ENCODE results near the gene CATSPERB.

The CATSPERB gene

DNA sequence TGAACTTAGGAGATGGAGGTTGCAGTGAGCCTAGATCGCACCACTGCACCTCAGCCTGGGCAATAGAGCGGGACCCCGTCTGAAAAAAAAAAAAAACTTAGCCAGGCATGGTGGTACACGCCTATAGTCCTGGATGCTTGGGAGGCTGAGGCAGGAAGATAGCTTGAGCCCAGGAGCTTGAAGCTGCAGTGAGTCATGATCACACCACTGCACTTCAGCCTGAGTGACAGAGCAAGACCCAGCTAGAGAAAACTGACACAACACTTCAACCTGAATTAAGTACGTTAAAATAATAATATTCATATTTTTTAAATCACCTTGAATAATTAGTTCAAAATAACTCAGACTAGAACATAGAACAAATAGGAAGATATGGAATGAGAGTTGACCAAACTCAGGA, 5.7 kb upstream of the CATSPERB start:
- no peaks in the 10 kb centered on the region for H3K27me3 ChIP-seq (ENCODE audit: control insufficient read depth, insufficient read depth, low read length, poor library complexity, severe bottlenecking)
- no peak overlapping the region for H3K27ac ChIP-seq (ENCODE audit: insufficient read depth, low read depth, low read length, poor library complexity, severe bottlenecking)
- H3K9me3 ChIP-seq (ENCODE audit: control insufficient read depth, low read length), result no peaks in the 10 kb centered on the region
- H3K4me3 ChIP-seq (ENCODE audit: insufficient read depth, low read depth, low read length), result no peak overlapping the region
- 87 to 95% methylated on average over 4 to 5 of the region's 5 CpGs for WGBS, 2 experiments
- no peaks in the 10 kb centered on the region for H3K36me3 ChIP-seq (ENCODE audit: control insufficient read depth, insufficient read depth, low read length)
- H3K4me1 ChIP-seq (ENCODE audit: control insufficient read depth, insufficient read depth, low read length), result no peaks in the 10 kb centered on the region

- no peak overlapping the region for H3K27ac ChIP-seq (ENCODE audit: insufficient read depth, low read depth, low read length, poor library complexity, severe bottlenecking)
- no peaks in the 10 kb centered on the region for H3K4me1 ChIP-seq (ENCODE audit: control insufficient read depth, insufficient read depth, low read length)
- no peak overlapping the region for H3K4me3 ChIP-seq (ENCODE audit: insufficient read depth, low read depth, low read length)
- H3K27me3 ChIP-seq (ENCODE audit: control insufficient read depth, insufficient read depth, low read length, poor library complexity, severe bottlenecking), result no peaks in the 10 kb centered on the region
- 67 to 69% methylated on average over 1 to 2 of the region's 2 CpGs for WGBS, 2 experiments
- H3K36me3 ChIP-seq (ENCODE audit: control insufficient read depth, insufficient read depth, low read length), result no peaks in the 10 kb centered on the region
- H3K9me3 ChIP-seq (ENCODE audit: control insufficient read depth, low read length), result no peaks in the 10 kb centered on the region
Observed at GRCh38 chr14:91732859-91733477, 1.1 kb upstream of the CATSPERB start.

GRCh38 chr14:91732439-91732838, 553 bp upstream of the CATSPERB start:
- Histone ChIP-seq H3K9me3 (ENCODE audit: control insufficient read depth, low read length) (no peaks in the 10 kb centered on the region), H3K36me3 (ENCODE audit: control insufficient read depth, insufficient read depth, low read length) (no peaks in the 10 kb centered on the region), H3K4me3 (ENCODE audit: insufficient read depth, low read depth, low read length) (no peak overlapping the region), H3K27me3 (ENCODE audit: control insufficient read depth, insufficient read depth, low read length, poor library complexity, severe bottlenecking) (no peaks in the 10 kb centered on the region), H3K27ac (ENCODE audit: insufficient read depth, low read depth, low read length, poor library complexity, severe bottlenecking) (no peak overlapping the region), H3K4me1 (ENCODE audit: control insufficient read depth, insufficient read depth, low read length) (no peaks in the 10 kb centered on the region)
- 88 to 91% methylated on average over 5 of the region's 5 CpGs for WGBS, 2 experiments

- Histone ChIP-seq H3K9me3 (ENCODE audit: control insufficient read depth, low read length) (no peaks in the 10 kb centered on the region), H3K27me3 (ENCODE audit: control insufficient read depth, insufficient read depth, low read length, poor library complexity, severe bottlenecking) (no peaks in the 10 kb centered on the region), H3K36me3 (ENCODE audit: control insufficient read depth, insufficient read depth, low read length) (no peaks in the 10 kb centered on the region), H3K4me3 (ENCODE audit: insufficient read depth, low read depth, low read length) (no peak overlapping the region), H3K4me1 (ENCODE audit: control insufficient read depth, insufficient read depth, low read length) (no peaks in the 10 kb centered on the region), H3K27ac (ENCODE audit: insufficient read depth, low read depth, low read length, poor library complexity, severe bottlenecking) (no peak overlapping the region)
- 89 to 94% methylated on average over 2 of the region's 2 CpGs for WGBS, 2 experiments
Observed at GRCh38 chr14:91731018-91731417, 868 bp downstream of the CATSPERB start.

DNA sequence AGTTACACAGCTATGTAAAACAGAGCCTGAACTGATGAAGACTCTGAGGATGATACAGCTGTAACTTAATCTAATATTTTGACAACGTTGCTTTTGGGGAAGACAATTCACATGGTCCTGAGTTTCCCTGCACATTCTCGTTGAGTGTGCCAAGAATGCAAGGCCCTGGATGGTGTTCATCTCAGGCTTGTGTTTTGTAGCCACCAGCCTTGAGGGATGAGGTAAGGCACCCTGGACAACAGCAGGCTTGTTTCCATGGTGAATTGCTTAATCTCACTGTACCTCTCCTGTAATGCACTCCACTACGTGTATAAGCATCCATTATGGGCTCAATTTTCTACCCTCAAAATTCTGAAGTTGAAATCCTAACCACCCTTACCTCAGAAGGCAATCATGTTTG, 2.1 kb downstream of the CATSPERB start:
- Histone ChIP-seq H3K36me3 (ENCODE audit: control insufficient read depth, insufficient read depth, low read length) (no peaks in the 10 kb centered on the region), H3K27ac (ENCODE audit: insufficient read depth, low read depth, low read length, poor library complexity, severe bottlenecking) (no peak overlapping the region), H3K4me3 (ENCODE audit: insufficient read depth, low read depth, low read length) (no peak overlapping the region), H3K9me3 (ENCODE audit: control insufficient read depth, low read length) (no peaks in the 10 kb centered on the region), H3K27me3 (ENCODE audit: control insufficient read depth, insufficient read depth, low read length, poor library complexity, severe bottlenecking) (no peaks in the 10 kb centered on the region), H3K4me1 (ENCODE audit: control insufficient read depth, insufficient read depth, low read length) (no peaks in the 10 kb centered on the region)
- WGBS, 2 experiments, result 89 to 92% methylated on average over 3 of the region's 3 CpGs

DNA sequence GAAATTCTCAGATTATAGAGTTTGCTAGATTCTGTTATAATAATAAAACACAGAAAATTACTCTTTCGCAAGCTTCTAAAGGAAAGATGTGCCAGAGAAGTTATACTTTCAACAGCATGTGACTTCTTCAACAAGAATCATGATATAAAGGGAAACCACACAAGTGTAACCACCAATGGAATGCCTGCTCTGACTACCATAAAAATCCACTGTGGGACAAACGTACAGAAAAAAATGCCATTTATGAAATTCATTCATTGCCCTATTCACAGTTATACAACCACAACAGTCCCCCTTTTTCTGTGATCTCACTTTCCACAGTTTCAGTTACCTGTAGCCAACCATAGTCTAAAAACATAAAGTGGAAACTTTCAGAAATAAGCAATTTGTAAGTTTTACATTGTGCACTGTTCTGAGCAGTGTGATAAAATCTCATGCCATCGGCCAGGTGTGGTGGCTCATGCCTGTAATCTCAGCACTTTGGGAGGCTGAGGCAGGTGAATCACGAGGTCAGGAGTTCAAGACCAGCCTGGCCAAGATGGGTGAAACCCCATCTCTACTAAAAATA, 3.2 kb downstream of the CATSPERB start:
- no peaks in the 10 kb centered on the region for H3K27me3 ChIP-seq (ENCODE audit: control insufficient read depth, insufficient read depth, low read length, poor library complexity, severe bottlenecking)
- H3K36me3 ChIP-seq (ENCODE audit: control insufficient read depth, insufficient read depth, low read length), result no peaks in the 10 kb centered on the region
- no peak overlapping the region for H3K27ac ChIP-seq (ENCODE audit: insufficient read depth, low read depth, low read length, poor library complexity, severe bottlenecking)
- WGBS, 2 experiments, result 85 to 87% methylated on average over 4 of the region's 4 CpGs
- no peak overlapping the region for H3K4me3 ChIP-seq (ENCODE audit: insufficient read depth, low read depth, low read length)
- no peaks in the 10 kb centered on the region for H3K4me1 ChIP-seq (ENCODE audit: control insufficient read depth, insufficient read depth, low read length)
- H3K9me3 ChIP-seq (ENCODE audit: control insufficient read depth, low read length), result no peaks in the 10 kb centered on the region

DNA sequence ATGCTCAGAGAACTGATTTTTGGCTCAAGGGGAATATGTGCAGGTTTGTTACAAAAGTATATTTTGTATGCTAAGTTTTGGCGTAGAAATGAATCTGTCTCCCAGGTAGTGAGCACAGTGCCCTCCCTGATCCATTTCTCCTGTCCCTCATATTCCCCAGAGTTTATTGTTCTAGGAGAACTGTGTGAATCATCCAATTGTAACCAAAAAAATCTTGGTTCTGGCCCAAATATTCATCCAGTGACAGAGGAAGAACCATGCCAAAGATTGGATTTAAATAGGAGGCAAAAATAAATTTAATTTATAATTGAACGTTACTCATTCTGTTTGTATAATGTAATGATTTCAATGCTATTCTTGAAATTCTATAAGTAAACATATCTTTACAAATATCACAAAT, 4.8 kb downstream of the CATSPERB start:
- WGBS, 2 experiments, result 92 to 100% methylated on average over 1 of the region's 2 CpGs
- H3K4me3 ChIP-seq (ENCODE audit: insufficient read depth, low read depth, low read length), result no peak overlapping the region
- H3K27me3 ChIP-seq (ENCODE audit: control insufficient read depth, insufficient read depth, low read length, poor library complexity, severe bottlenecking), result no peaks in the 10 kb centered on the region
- no peaks in the 10 kb centered on the region for H3K36me3 ChIP-seq (ENCODE audit: control insufficient read depth, insufficient read depth, low read length)
- H3K27ac ChIP-seq (ENCODE audit: insufficient read depth, low read depth, low read length, poor library complexity, severe bottlenecking), result no peak overlapping the region
- no peaks in the 10 kb centered on the region for H3K9me3 ChIP-seq (ENCODE audit: control insufficient read depth, low read length)
- no peaks in the 10 kb centered on the region for H3K4me1 ChIP-seq (ENCODE audit: control insufficient read depth, insufficient read depth, low read length)

- WGBS, 2 experiments, result 92 to 100% methylated on average over 2 of the region's 2 CpGs
- H3K27me3 ChIP-seq (ENCODE audit: control insufficient read depth, insufficient read depth, low read length, poor library complexity, severe bottlenecking), result no peaks in the 10 kb centered on the region
- no peaks in the 10 kb centered on the region for H3K9me3 ChIP-seq (ENCODE audit: control insufficient read depth, low read length)
- no peaks in the 10 kb centered on the region for H3K4me1 ChIP-seq (ENCODE audit: control insufficient read depth, insufficient read depth, low read length)
- no peak overlapping the region for H3K27ac ChIP-seq (ENCODE audit: insufficient read depth, low read depth, low read length, poor library complexity, severe bottlenecking)
- no peak overlapping the region for H3K4me3 ChIP-seq (ENCODE audit: insufficient read depth, low read depth, low read length)
- H3K36me3 ChIP-seq (ENCODE audit: control insufficient read depth, insufficient read depth, low read length), result no peaks in the 10 kb centered on the region
Observed at GRCh38 chr14:91723501-91723900, 8.4 kb downstream of the CATSPERB start.

DNA sequence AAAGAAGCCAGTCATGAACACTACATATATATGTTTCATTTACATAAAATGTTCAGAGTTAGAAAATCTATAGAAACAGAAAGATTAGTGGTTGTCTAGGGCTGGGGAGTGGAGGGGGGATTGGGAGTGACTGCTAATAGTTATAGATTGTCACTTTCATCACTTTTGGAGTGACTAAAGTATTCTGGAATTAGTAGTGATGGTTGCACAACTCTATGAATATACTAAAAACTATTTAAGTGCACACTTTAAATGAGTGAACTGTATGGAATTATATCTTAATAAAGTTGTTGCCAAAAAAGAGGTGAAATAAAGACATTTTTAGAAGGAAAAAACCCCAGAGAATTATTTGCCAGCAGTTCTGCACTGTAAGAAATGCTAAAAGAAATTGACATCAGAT, 9.5 kb downstream of the CATSPERB start:
- Histone ChIP-seq H3K9me3 (ENCODE audit: control insufficient read depth, low read length) (no peaks in the 10 kb centered on the region), H3K4me1 (ENCODE audit: control insufficient read depth, insufficient read depth, low read length) (no peaks in the 10 kb centered on the region), H3K36me3 (ENCODE audit: control insufficient read depth, insufficient read depth, low read length) (no peaks in the 10 kb centered on the region), H3K4me3 (ENCODE audit: insufficient read depth, low read depth, low read length) (no peak overlapping the region), H3K27me3 (ENCODE audit: control insufficient read depth, insufficient read depth, low read length, poor library complexity, severe bottlenecking) (no peaks in the 10 kb centered on the region), H3K27ac (ENCODE audit: insufficient read depth, low read depth, low read length, poor library complexity, severe bottlenecking) (no peak overlapping the region)

- Histone ChIP-seq H3K4me3 (ENCODE audit: insufficient read depth, low read depth, low read length) (no peak overlapping the region), H3K27ac (ENCODE audit: insufficient read depth, low read depth, low read length, poor library complexity, severe bottlenecking) (no peak overlapping the region)
- WGBS, 2 experiments, result 91 to 92% methylated on average over 2 to 3 of the region's 3 CpGs
Observed at GRCh38 chr14:91719839-91720238, 12.0 kb downstream of the CATSPERB start.

DNA sequence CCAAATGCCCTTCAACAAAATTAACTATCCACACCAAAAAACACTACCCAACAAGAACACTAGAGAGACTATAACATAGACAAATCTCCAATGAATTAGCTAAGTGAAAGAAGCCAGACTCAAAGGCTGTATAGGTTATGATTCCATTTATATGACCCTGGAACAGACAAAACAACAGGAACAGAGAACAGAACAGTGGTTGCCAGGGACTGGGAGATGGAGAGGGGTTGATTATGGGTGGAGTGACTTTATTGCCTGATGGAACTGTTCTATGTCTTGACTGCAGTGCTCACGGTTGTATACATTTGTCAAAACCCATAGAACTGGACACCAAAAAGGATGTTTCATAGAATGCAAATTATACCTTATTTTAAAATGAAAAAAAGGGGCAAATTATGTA, 14.9 kb downstream of the CATSPERB start:
- no peaks in the 10 kb centered on the region for H3K36me3 ChIP-seq (ENCODE audit: control insufficient read depth, insufficient read depth, low read length)
- no peak overlapping the region for H3K4me3 ChIP-seq (ENCODE audit: insufficient read depth, low read depth, low read length)
- H3K4me1 ChIP-seq (ENCODE audit: control insufficient read depth, insufficient read depth, low read length), result no peaks in the 10 kb centered on the region
- H3K27ac ChIP-seq (ENCODE audit: insufficient read depth, low read depth, low read length, poor library complexity, severe bottlenecking), result no peak overlapping the region
- no peaks in the 10 kb centered on the region for H3K27me3 ChIP-seq (ENCODE audit: control insufficient read depth, insufficient read depth, low read length, poor library complexity, severe bottlenecking)
- no peaks in the 10 kb centered on the region for H3K9me3 ChIP-seq (ENCODE audit: control insufficient read depth, low read length)
- WGBS, 2 experiments, result 80 to 100% methylated on average over 1 of the region's 1 CpG

More at GRCh38 chr14:91719839-91720238, 12.0 kb downstream of the CATSPERB start:
- Histone ChIP-seq H3K27me3 (ENCODE audit: control insufficient read depth, insufficient read depth, low read length, poor library complexity, severe bottlenecking) (no peaks in the 10 kb centered on the region), H3K36me3 (ENCODE audit: control insufficient read depth, insufficient read depth, low read length) (no peaks in the 10 kb centered on the region), H3K4me1 (ENCODE audit: control insufficient read depth, insufficient read depth, low read length) (no peaks in the 10 kb centered on the region), H3K9me3 (ENCODE audit: control insufficient read depth, low read length) (no peaks in the 10 kb centered on the region)
